Trophoblast cell (in vitro differentiated cells and primary cell): ENCODE results near the gene ORMDL1.
A peak's percentile ranks its signal among the peaks of the same experiment; 100 is the strongest.

Experiments
- DNase-seq, 2 donors: peaks; one replicate each; pipeline ENCODE4 v3.0.0-alpha.2; 2016
- H2AFZ ChIP-seq: 2 replicates; pipeline ENCODE4 v1.6.1; 2013; ENCODE audit warnings: low read length, moderate library complexity, mild to moderate bottlenecking; ENCODE audit not compliant: insufficient read depth, poor library complexity
- H2AK5ac ChIP-seq: 2 replicates; pipeline ENCODE4 v1.6.1; 2013; ENCODE audit warnings: mild to moderate bottlenecking, low read length
- H2BK120ac ChIP-seq: 2 replicates; pipeline ENCODE4 v1.6.1; 2013; ENCODE audit warnings: low read length, mild to moderate bottlenecking, moderate library complexity; ENCODE audit not compliant: insufficient read depth, poor library complexity
- H2BK12ac ChIP-seq: 2 replicates; pipeline ENCODE4 v1.6.1; 2013; ENCODE audit warnings: mild to moderate bottlenecking, low read length, moderate library complexity
- H2BK5ac ChIP-seq: 2 replicates; pipeline ENCODE4 v1.6.1; 2013; ENCODE audit warnings: low read length, low read depth, moderate library complexity, mild to moderate bottlenecking; ENCODE audit not compliant: poor library complexity
- H3K14ac ChIP-seq: 2 replicates; pipeline ENCODE4 v1.6.1; 2013; ENCODE audit warnings: mild to moderate bottlenecking, low read length
- H3K18ac ChIP-seq: 2 replicates; pipeline ENCODE4 v1.6.1; 2013; ENCODE audit warnings: mild to moderate bottlenecking, low read length
- H3K23ac ChIP-seq: 2 replicates; pipeline ENCODE4 v1.6.1; 2013; ENCODE audit warnings: low read length
- H3K27ac ChIP-seq: 2 replicates; pipeline ENCODE4 v1.5.1; 2013; ENCODE audit warnings: low read depth, mild to moderate bottlenecking, inconsistent platforms, low read length, moderate library complexity
- H3K27me3 ChIP-seq: 2 replicates; pipeline ENCODE4 v1.6.1; 2013; ENCODE audit warnings: inconsistent platforms, mild to moderate bottlenecking, low read length, moderate library complexity; ENCODE audit not compliant: insufficient read depth
- H3K36me3 ChIP-seq, 2 experiments: 1 replicate in 1 of 2; 2 replicates in 1 of 2; pipeline ENCODE4 v1.6.1; 2013; ENCODE audit warnings: low read length in 2 of 2, mild to moderate bottlenecking in 2 of 2, moderate library complexity in 1 of 2; ENCODE audit not compliant: insufficient read depth in 2 of 2, control insufficient read depth in 1 of 2
- H3K4ac ChIP-seq: 2 replicates; pipeline ENCODE4 v1.6.1; 2013; ENCODE audit warnings: low read depth, mild to moderate bottlenecking, low read length, moderate library complexity
- H3K4me1 ChIP-seq, 2 experiments: 1 replicate in 1 of 2; 2 replicates in 1 of 2; pipeline ENCODE4 v1.6.1; 2013; ENCODE audit warnings: low read length in 2 of 2, mild to moderate bottlenecking in 2 of 2, moderate library complexity in 1 of 2; ENCODE audit not compliant: insufficient read depth in 2 of 2, control insufficient read depth in 1 of 2
- H3K4me2 ChIP-seq: 2 replicates; pipeline ENCODE4 v1.6.1; 2013; ENCODE audit warnings: inconsistent platforms, mild to moderate bottlenecking, low read length, moderate library complexity
- H3K4me3 ChIP-seq: 2 replicates; pipeline ENCODE4 v1.5.1; 2013; ENCODE audit warnings: mild to moderate bottlenecking, low read depth, low read length, inconsistent platforms
- H3K79me1 ChIP-seq: one replicate; pipeline ENCODE4 v1.6.1; 2013; ENCODE audit warnings: low read length
- H3K79me2 ChIP-seq: 2 replicates; pipeline ENCODE4 v1.6.1; 2013; ENCODE audit warnings: low read length, mild to moderate bottlenecking; ENCODE audit not compliant: control insufficient read depth, insufficient read depth, poor library complexity
- H3K9ac ChIP-seq: 2 replicates; pipeline ENCODE4 v1.6.1; 2013; ENCODE audit warnings: mild to moderate bottlenecking, low read length
- H3K9me3 ChIP-seq: 2 replicates; pipeline ENCODE4 v1.6.1; 2013; ENCODE audit warnings: low read depth, mild to moderate bottlenecking, control low read depth, inconsistent platforms, low read length; ENCODE audit not compliant: insufficient read depth
- H4K12ac ChIP-seq: 2 replicates; pipeline ENCODE4 v1.6.1; 2013; ENCODE audit warnings: low read depth, mild to moderate bottlenecking, low read length, moderate library complexity
- H4K8ac ChIP-seq: 2 replicates; pipeline ENCODE4 v1.6.1; 2013; ENCODE audit warnings: low read depth, mild to moderate bottlenecking, low read length, moderate library complexity
- H4K91ac ChIP-seq: one replicate; pipeline ENCODE4 v1.6.1; 2013; ENCODE audit warnings: low read depth, mild to moderate bottlenecking, low read length, moderate library complexity
- WGBS: extraction: QIAGEN DNeasy Blood & Tissue Kit; methylation state at CpG from one replicate; pipeline ENCODE4 v1.1.7; 2013; ENCODE audit warnings: missing lambda C conversion rate; ENCODE audit not compliant: insufficient read length, insufficient coverage; ENCODE audit errors: extremely low coverage; 5-methylcytosine and 5-hydroxymethylcytosine counted together

ORMDL1 gene

DNA sequence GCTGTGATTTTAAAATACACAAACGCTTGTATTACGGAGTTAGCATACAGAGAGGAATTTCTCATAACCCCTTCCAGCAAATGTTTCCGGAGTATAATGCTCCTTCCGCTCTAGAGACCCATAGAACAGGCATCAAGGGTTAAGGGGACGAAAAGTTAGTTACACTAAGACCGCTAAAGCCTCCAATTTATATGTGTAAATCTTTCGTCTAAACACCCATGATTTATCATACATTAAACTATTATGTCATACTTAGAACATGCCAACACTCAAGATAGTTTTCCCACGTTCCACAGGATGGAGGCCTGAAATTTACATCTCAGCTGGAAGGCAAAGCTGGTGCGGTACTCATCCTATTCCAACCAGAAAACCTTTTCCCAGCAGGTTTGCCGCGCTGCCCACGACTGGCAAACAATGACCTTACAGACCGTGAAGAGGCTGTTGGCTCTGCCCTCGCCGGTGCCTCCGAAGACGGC, 650 bp downstream of the ORMDL1 start:
- Histone ChIP-seq H3K4me3 (peak overlapping the region; percentile 86), H3K27ac (peak overlapping the region; percentile 91), H4K12ac (no peak overlapping the region), H2BK5ac (peak overlapping the region; percentile 54), H2BK120ac (no peak overlapping the region), H3K79me2 (peaks cover 3% of the 10 kb centered on the region), H4K8ac (peak overlapping the region; percentile 94), H2AK5ac (no peak overlapping the region), H3K4me2 (peak overlapping the region; percentile 76), H4K91ac (peak overlapping the region; percentile 7), H3K9ac (peak overlapping the region; percentile 97), H3K79me1 (peaks cover 10% of the 10 kb centered on the region), H3K23ac (no peak overlapping the region), H3K4ac (peak overlapping the region; percentile 10), H3K4me1 (no peaks in the 10 kb centered on the region), H3K18ac (peak overlapping the region; percentile 4), H3K36me3 (peaks cover 9 to 12% of the 10 kb centered on the region in 2 experiments), H3K9me3 (no peaks in the 10 kb centered on the region), H3K27me3 (no peaks in the 10 kb centered on the region), H3K14ac (peak overlapping the region; percentile 18), H2AFZ (peak overlapping the region; percentile 4), H2BK12ac (no peak overlapping the region)
- peak; percentile 11 to 56 for DNase-seq
- WGBS: no CpG with 5 or more reads among the region's 17 CpGs

DNA sequence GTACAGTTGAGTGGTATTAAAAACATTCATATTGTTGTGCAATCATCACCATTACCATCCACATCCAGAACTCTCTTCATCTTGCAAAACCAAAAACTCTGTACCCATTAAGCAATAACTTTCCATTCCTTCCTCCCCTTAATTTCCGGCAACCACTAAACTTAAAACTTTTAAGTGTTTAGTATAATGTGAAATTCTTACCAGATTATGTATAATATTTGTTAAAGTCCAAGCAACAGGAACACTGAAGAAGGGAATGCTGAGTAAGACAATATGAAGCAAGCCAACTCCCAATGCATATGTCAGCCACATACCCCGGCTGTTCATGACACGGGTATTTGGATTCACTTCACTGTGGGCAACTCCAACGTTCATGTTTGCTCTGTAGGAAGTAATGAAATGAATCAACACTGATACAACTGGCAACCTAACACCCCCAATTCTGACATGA, 1.9 kb downstream of the ORMDL1 start:
- Histone ChIP-seq H3K4me3 (no peak overlapping the region), H3K27me3 (no peaks in the 10 kb centered on the region), H2BK120ac (no peak overlapping the region), H2BK5ac (no peak overlapping the region), H4K8ac (no peak overlapping the region), H3K4me2 (peak overlapping the region; percentile 27), H3K14ac (no peak overlapping the region), H2AFZ (no peak overlapping the region), H3K9ac (no peak overlapping the region), H4K91ac (no peak overlapping the region), H3K79me2 (peaks cover 3% of the 10 kb centered on the region), H3K23ac (peak overlapping the region; percentile 40), H3K36me3 (peaks cover 12 to 15% of the 10 kb centered on the region in 2 experiments), H3K9me3 (no peaks in the 10 kb centered on the region), H2BK12ac (no peak overlapping the region), H3K18ac (no peak overlapping the region), H3K79me1 (peaks cover 10% of the 10 kb centered on the region), H4K12ac (no peak overlapping the region), H3K4ac (peak overlapping the region; percentile 64), H2AK5ac (no peak overlapping the region), H3K4me1 (no peaks in the 10 kb centered on the region), H3K27ac (no peak overlapping the region)
- WGBS: no CpG with 5 or more reads among the region's 4 CpGs
- peak; percentile 29 to 59 for DNase-seq

DNA sequence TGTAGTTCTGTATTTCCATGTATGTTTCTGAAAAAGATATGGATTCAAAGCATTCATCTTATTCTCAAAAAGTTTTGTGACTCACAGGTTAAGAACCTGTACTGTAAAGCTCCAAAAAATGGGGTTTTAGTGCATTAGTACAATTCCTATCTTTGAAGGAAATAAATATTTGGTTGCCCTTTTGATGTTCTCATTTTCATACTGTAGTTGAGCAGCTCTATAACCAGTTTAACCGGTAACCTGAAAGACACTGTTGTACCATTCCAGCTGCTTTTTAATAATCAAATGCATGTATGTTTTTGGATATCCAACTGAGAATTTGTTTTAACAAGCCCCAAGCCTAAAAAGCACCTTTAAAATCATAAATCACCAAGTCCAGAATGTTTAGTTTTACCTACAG, 11.9 kb downstream of the ORMDL1 start:
- Histone ChIP-seq H3K4me2 (no peak overlapping the region), H3K14ac (no peak overlapping the region), H3K4me1 (no peaks in the 10 kb centered on the region), H2AFZ (no peak overlapping the region), H3K79me2 (no peaks in the 10 kb centered on the region), H3K18ac (no peak overlapping the region), H4K91ac (no peak overlapping the region), H4K12ac (no peak overlapping the region), H3K79me1 (no peaks in the 10 kb centered on the region), H3K36me3 (peaks cover 4 to 10% of the 10 kb centered on the region in 2 experiments), H4K8ac (no peak overlapping the region), H3K4me3 (no peak overlapping the region), H2BK5ac (no peak overlapping the region), H2BK12ac (no peak overlapping the region), H2AK5ac (no peak overlapping the region), H3K9me3 (no peaks in the 10 kb centered on the region), H3K4ac (no peak overlapping the region), H3K27me3 (no peaks in the 10 kb centered on the region), H3K23ac (no peak overlapping the region), H2BK120ac (no peak overlapping the region), H3K9ac (no peak overlapping the region), H3K27ac (no peak overlapping the region)
- peak in 1 of 2 donors; percentile 55 for DNase-seq
- no CpG with 5 or more reads among the region's 1 CpG for WGBS

DNA sequence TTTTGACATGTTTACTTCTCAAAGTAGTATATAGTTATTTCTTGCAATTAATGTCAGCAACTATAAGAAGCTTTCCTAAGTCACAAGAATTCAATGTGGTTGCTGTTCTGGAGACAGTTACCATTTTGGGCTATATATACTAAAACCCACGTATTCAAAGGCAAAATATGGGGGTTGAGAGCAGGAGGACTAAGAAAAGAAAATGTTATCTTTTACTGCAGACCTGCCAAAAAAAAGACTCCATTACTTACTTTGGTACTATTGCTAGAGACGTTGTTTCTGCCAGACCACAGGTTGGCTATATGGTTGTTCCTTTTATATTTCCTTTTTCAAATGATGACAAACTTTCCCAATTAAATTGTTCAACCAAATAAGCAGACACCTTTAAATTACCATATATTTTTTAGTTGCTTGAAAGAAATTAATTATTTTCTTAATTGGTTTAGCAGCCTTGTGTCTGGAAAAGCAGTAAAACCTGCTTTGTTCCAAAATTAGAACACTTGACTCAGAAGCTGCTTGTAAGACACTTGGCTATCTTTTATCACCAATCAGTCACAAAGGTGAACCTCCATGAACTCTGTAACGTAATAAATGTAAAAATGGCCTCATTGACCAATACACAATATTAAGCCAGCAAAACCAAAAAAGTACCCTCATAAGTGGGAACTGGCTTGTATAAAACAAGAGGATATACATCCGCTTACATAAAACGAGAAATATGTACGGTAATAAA, 13.4 kb downstream of the ORMDL1 start:
- no peak overlapping the region for H4K12ac ChIP-seq
- no peak overlapping the region for H3K18ac ChIP-seq
- H2AK5ac ChIP-seq: no peak overlapping the region
- no peak overlapping the region for H2BK120ac ChIP-seq
- no peaks in the 10 kb centered on the region for H3K79me2 ChIP-seq
- H3K14ac ChIP-seq: no peak overlapping the region
- no peaks in the 10 kb centered on the region for H3K9me3 ChIP-seq
- peaks cover 4 to 11% of the 10 kb centered on the region in 2 experiments for H3K36me3 ChIP-seq
- DNase-seq: no peak
- H2BK5ac ChIP-seq: no peak overlapping the region
- WGBS: no CpG with 5 or more reads among the region's 6 CpGs
- no peak overlapping the region for H4K8ac ChIP-seq
- H3K27me3 ChIP-seq: no peaks in the 10 kb centered on the region
- H3K4me2 ChIP-seq: no peak overlapping the region
- H3K23ac ChIP-seq: no peak overlapping the region
- H2BK12ac ChIP-seq: no peak overlapping the region
- no peak overlapping the region for H2AFZ ChIP-seq
- no peak overlapping the region for H3K9ac ChIP-seq
- H4K91ac ChIP-seq: no peak overlapping the region
- H3K4me1 ChIP-seq: no peaks in the 10 kb centered on the region
- no peaks in the 10 kb centered on the region for H3K79me1 ChIP-seq
- H3K4me3 ChIP-seq: no peak overlapping the region
- H3K27ac ChIP-seq: no peak overlapping the region
- H3K4ac ChIP-seq: no peak overlapping the region
